AG10803 (cell line): ENCODE measurements around the gene SUCLG1.

Source experiments
- DNase-seq: peaks from one replicate; pipeline ENCODE4 v3.0.0; 2010; ENCODE audit warnings: low read depth
- H3K4me3 ChIP-seq: 2 replicates; pipeline ENCODE4 v1.5.1; 2011; ENCODE audit warnings: mild to moderate bottlenecking, low read length, control low read depth
- CTCF ChIP-seq: conservative IDR thresholded peaks from 2 replicates; pipeline ENCODE4 v1.5.1; 2011; ENCODE audit warnings: mild to moderate bottlenecking, low read length, control low read depth, inconsistent platforms

SUCLG1 gene

GRCh38 chr2:84380875-84381274 lies 78.2 kb downstream of the SUCLG1 start:
- no peak overlapping the region for H3K4me3 ChIP-seq
- no peak for TF ChIP-seq CTCF
- no peak for DNase-seq

DNA sequence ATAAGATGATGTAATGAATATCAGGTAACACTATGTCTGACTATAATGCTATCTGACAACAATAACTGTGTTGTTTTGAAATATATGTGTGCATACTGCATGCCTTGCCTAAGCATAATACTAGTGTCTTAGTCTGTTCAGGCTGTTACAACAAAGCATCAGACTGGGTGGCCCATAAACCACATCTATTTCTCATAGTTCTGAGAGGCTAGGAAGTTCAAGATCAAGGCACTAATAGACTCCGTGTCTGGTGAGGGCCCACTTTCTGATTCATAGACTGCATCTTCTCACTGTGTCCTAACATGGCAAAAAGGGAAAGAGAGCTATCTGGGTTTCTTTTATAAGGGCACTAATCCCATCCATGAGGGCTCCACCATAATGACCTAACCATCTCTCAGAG lies 80.1 kb downstream of the SUCLG1 start:
- H3K4me3 ChIP-seq, result no peak overlapping the region
- no peak for TF ChIP-seq CTCF
- DNase-seq, result no peak

DNA sequence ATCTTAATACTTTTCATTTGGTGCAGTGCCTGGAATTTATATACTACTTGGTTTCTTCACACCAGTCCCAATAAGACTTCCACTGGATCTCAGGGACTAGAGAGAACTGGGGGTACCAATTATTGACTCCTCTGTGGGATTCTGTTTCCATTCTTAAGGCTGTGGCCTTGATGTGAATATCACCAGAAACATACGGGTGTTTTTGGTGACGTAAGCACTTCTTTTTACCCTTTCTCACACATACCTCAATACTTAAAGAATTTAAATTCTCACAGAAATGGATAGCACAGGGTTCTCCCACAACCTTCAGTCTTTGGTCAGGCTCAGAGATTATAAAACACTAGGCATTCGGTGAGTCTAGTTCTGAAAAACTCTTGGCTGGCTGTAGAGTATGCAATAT lies 84.1 kb downstream of the SUCLG1 start:
- no peak overlapping the region for H3K4me3 ChIP-seq
- no peak for TF ChIP-seq CTCF
- no peak for DNase-seq

DNA sequence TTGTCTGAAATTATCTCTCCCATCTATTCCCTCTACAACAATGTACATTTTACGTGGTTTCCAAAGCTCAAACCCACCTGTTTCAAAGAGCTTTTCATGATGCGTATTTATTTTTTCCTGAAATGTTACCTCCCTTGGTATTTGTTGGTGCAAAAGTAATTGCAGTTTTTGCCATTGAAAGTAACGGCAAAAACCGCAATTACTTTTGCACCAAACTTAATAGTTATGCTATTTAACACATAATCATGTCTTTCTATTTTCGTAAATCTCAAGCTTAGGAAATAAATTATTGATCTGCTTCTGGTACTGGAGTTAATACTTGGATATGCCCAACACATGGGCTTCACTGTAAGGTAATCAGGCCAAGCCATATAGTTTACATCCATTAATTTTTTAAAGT lies 85.2 kb downstream of the SUCLG1 start:
- no peak for DNase-seq
- no peak overlapping the region for H3K4me3 ChIP-seq
- no peak for TF ChIP-seq CTCF
